ENCODE data around the gene SREK1IP1.

- TF ChIP-seq GATA2 (IDR thresholded peaks at IDR 0.05; ENCODE audit: low read depth, low read length), result no peak
- no peak for TF ChIP-seq GATA3 (IDR thresholded peaks at IDR 0.05; ENCODE audit: low read depth, low read length)
Measured at GRCh38 chr5:64818245-64818644, 49.8 kb upstream of the SREK1IP1 start.

Data from SH-SY5Y (cell line).